ENCODE results near the gene ZYX. TPM values are rescaled to one million over a fixed set of nuclear protein-coding genes. Genes with fewer than 3 reads are reported as not detected.

The ZYX gene
- total RNA-seq, 1 experiment from 2014 or later = 237 TPM

DNA sequence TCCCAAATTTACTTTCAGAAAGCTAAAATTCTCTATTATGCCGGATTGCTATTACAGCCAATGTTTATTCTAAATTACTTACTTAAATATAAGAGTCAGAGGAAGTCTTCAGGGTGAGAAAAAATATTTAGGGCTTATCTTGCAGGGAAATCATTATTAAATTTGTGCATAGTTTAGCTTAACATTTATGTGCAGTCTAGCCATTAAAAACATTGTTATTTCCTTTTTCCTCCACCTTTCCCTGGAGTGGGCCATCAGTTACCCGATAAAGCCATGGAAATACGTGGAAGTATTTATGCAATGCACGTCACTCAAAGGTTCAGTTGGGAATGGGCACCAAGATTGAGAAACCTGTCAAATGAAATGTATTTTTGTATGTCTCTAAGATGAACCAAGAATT lies 52.6 kb downstream of the ZYX start:
- Histone ChIP-seq H3K56ac (ENCODE audit: insufficient read length, low read depth, low read length) (no peak overlapping the region), H2BK12ac (ENCODE audit: insufficient read length, low read depth, low read length) (no peak overlapping the region), H3K23me2 (ENCODE audit: insufficient read length, low read depth, low read length, poor library complexity, severe bottlenecking) (no peaks in the 10 kb centered on the region), H2BK20ac (ENCODE audit: low read depth, low read length, poor library complexity, severe bottlenecking) (no peak overlapping the region), H3K27me3 (ENCODE audit: insufficient read depth, low read length) (no peaks in the 10 kb centered on the region), H3K18ac (ENCODE audit: insufficient read length, low read depth, low read length) (no peak overlapping the region), H3K4me2 (ENCODE audit: insufficient read depth, insufficient read length, low read length) (no peak overlapping the region), H2AK5ac (ENCODE audit: insufficient read length, low read length) (no peak overlapping the region), H2BK120ac (ENCODE audit: low read depth, low read length, poor library complexity, severe bottlenecking) (no peak overlapping the region), H3K9me3 (ENCODE audit: control insufficient read depth, low read depth, low read length) (no peaks in the 10 kb centered on the region), H3K23ac (ENCODE audit: insufficient read length, low read depth, low read length) (no peak overlapping the region), H3K79me1 (ENCODE audit: insufficient read depth, low read depth, low read length, poor library complexity, severe bottlenecking) (no peaks in the 10 kb centered on the region), H3K4ac (ENCODE audit: low read depth, low read length) (no peak overlapping the region), H2BK5ac (ENCODE audit: insufficient read length, low read length) (no peak overlapping the region), H4K20me1 (ENCODE audit: control insufficient read depth, insufficient read depth, insufficient read length) (no peaks in the 10 kb centered on the region), H4K91ac (ENCODE audit: insufficient read length, low read depth, low read length) (no peak overlapping the region), H3K27ac (ENCODE audit: insufficient read length, low read depth, low read length) (no peak overlapping the region), H4K5ac (ENCODE audit: insufficient read length, low read depth, low read length) (no peak overlapping the region), H2AFZ (ENCODE audit: low read length) (no peak overlapping the region), H4K8ac (replicated peaks; ENCODE audit: insufficient read length, low read depth, low read length) (no peak overlapping the region), H2BK15ac (ENCODE audit: low read depth, low read length) (no peak overlapping the region), H3K79me2 (ENCODE audit: insufficient read depth, low read length) (no peaks in the 10 kb centered on the region), H3K14ac (ENCODE audit: insufficient read depth, low read length) (no peak overlapping the region), H3T11ph (ENCODE audit: low read length) (no peak overlapping the region), H3K4me1 (ENCODE audit: insufficient read depth, low read length) (peaks cover 7% of the 10 kb centered on the region; the same call in 1 of the 2 replicates), H3K9ac (ENCODE audit: extremely low read depth, insufficient read length, low read length) (no peak overlapping the region)
- Mint-ChIP-seq H3K4me3 (no peak overlapping the region), H3K27me3 (ENCODE audit: low read depth) (no peaks in the 10 kb centered on the region; the same call in 1 of the 2 replicates), H3K36me3 (ENCODE audit: insufficient read depth in 1 of 3, low read depth in 3 of 3) (no peaks in the 10 kb centered on the region; a peak in 1 of 7 replicates), H3K27ac (no peak overlapping the region), H3K4me1 (peaks cover 21% of the 10 kb centered on the region in 2 experiments), H3K9me3 (no peaks in the 10 kb centered on the region)
- WGBS (ENCODE audit: extremely low coverage, insufficient read length, low lambda C conversion rate) = no CpG with 5 or more reads among the region's 4 CpGs
- TF ChIP-seq, protein P1, sequence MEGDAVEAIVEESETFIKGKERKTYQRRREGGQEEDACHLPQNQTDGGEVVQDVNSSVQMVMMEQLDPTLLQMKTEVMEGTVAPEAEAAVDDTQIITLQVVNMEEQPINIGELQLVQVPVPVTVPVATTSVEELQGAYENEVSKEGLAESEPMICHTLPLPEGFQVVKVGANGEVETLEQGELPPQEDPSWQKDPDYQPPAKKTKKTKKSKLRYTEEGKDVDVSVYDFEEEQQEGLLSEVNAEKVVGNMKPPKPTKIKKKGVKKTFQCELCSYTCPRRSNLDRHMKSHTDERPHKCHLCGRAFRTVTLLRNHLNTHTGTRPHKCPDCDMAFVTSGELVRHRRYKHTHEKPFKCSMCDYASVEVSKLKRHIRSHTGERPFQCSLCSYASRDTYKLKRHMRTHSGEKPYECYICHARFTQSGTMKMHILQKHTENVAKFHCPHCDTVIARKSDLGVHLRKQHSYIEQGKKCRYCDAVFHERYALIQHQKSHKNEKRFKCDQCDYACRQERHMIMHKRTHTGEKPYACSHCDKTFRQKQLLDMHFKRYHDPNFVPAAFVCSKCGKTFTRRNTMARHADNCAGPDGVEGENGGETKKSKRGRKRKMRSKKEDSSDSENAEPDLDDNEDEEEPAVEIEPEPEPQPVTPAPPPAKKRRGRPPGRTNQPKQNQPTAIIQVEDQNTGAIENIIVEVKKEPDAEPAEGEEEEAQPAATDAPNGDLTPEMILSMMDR (conservative IDR thresholded peaks at IDR 0.05) = no peak
- DNase-seq = no peak
